GM18861 (cell line): Measurements from ENCODE around the gene CARD6.
"Not testable (repeated sequence)": the region's sequence is repeated elsewhere in the genome, so short reads cannot be mapped to it uniquely, and the experiment has no call there.

Experiments used
- ATAC-seq: cut with Tn5 transposase; IDR thresholded peaks from one replicate; pipeline ENCODE4 v1.9.1; 2021; ENCODE audit not compliant: unreplicated experiment

CARD6 gene, protein sequence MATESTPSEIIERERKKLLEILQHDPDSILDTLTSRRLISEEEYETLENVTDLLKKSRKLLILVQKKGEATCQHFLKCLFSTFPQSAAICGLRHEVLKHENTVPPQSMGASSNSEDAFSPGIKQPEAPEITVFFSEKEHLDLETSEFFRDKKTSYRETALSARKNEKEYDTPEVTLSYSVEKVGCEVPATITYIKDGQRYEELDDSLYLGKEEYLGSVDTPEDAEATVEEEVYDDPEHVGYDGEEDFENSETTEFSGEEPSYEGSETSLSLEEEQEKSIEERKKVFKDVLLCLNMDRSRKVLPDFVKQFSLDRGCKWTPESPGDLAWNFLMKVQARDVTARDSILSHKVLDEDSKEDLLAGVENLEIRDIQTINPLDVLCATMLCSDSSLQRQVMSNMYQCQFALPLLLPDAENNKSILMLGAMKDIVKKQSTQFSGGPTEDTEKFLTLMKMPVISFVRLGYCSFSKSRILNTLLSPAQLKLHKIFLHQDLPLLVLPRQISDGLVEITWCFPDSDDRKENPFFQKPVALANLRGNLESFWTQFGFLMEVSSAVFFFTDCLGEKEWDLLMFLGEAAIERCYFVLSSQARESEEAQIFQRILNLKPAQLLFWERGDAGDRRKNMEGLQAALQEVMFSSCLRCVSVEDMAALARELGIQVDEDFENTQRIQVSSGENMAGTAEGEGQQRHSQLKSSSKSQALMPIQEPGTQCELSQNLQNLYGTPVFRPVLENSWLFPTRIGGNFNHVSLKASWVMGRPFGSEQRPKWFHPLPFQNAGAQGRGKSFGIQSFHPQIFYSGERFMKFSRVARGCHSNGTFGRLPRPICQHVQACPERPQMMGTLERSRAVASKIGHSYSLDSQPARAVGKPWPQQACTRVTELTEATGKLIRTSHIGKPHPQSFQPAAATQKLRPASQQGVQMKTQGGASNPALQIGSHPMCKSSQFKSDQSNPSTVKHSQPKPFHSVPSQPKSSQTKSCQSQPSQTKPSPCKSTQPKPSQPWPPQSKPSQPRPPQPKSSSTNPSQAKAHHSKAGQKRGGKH

GRCh38 chr5:40841068-40841805 is at the start of gene CARD6:
TSS of gene CARD6 (plus strand) at chr5:40841367. CDS start at chr5:40841383, 16 bp downstream.
- ATAC-seq, result no peak

GRCh38 chr5:40791715-40792139 is 49.4 kb upstream of the CARD6 start:
- ATAC-seq, result no peak

DNA sequence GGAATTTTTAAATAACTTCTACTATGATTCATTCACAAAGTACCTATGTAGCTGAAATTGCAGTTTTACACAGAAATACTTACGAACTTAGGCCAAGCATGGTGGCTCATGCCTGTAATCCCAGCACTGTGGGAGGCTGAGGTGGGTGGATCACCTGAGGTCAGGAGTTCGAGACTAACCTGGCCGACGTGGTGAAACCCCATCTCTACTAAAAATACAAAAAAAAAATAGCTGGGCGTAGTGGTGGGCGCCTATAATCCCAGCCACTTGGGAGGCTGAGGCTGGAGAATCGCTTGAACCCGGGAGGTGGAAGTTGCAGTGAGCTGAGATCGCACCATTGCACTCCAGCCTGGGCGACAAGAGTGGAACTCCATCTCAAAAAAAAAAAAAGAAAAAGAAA is 48.5 kb upstream of the CARD6 start:
- ATAC-seq, result not testable (repeated sequence)

DNA sequence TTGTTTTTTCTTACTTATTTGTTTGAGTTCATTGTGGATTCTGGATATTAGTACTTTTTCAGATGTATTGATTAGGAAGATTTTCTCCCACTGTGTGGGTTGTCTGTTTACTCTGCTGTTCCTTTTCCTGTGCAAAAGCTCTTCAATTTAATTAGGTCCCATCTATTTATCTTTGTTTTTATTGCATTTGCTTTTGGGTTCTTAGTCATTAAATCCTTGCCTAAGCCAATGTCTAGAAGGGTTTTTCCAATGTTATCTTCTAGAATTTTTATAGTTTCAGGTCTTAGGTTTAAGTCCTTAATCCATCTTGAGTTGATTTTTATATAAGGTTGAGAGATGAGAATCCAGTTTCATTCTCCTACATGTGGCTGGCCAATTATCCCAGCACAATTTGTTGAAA is 46.8 kb upstream of the CARD6 start:
- ATAC-seq, result not testable (repeated sequence)

DNA sequence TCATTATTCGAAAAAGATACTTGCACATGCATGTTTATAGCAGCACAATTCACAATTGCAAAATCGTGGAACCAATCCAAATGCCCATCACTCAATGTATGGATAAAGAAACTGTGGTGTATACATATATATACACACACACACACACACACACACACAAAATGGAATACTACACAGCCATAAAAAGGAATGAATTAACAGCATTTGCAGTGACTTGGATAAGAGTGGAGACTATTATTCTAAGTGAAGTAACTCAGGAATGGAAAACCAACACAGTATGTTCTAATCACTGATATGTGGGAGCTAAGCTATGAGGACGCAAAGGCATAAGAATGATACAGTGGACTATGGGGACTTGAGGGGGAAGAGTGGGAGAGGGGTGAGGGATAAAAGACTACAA is 46.3 kb upstream of the CARD6 start:
- not testable (repeated sequence) for ATAC-seq

DNA sequence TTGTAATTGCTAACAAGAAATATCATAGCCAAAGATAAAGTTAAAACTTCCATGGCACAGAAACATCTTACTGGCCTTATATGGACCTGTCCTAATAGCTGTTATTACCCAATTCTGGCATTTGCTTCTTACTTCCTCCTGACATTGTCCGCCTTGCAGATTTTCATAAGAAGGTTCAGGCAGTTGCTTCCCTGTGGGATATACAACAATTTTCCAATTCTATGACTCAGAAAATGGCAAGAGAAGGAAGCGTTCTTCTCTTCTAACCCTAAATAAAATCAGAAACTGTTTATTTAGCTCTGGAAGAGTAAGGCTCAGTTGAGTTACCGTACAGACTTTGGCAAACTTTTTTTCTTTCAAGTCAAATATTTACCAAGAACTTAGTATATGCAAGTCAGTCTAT is 44.7 kb upstream of the CARD6 start:
- ATAC-seq, result no peak

DNA sequence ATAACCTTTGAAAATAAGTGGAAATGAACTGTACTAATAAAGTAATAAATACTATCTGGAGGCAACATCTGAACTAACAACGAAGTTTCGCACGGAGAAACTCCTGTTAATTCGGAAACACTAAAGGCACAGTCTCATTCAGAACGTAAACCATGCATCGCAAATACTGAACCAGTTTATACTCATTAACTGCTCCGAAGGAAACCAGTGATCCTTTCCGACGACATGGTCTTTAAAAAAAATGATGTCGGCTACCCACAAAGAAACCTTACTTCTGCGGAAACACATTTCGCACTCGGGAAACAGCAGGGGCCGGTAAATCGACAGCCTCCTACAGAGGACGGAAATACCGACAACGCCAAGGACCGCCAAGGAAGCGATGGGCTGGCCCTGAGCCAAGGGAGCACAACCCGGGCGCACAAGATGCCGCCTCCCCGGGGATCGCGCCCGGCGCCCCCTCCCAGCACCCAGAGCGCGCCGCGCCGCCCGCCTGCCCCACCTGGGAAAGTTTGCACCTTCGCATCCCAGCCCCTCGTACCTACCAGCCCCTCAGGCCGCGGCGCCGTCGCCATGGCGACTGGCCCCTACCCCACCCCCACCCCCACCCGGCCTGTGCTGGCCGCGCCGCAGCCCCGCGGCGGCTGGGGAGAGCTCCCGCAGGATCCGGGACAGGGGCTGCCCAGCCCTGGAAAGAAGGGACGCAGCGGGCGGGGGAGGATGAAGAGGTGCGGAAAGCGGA is 43.7 kb upstream of the CARD6 start:
- peak; percentile 24 for ATAC-seq

DNA sequence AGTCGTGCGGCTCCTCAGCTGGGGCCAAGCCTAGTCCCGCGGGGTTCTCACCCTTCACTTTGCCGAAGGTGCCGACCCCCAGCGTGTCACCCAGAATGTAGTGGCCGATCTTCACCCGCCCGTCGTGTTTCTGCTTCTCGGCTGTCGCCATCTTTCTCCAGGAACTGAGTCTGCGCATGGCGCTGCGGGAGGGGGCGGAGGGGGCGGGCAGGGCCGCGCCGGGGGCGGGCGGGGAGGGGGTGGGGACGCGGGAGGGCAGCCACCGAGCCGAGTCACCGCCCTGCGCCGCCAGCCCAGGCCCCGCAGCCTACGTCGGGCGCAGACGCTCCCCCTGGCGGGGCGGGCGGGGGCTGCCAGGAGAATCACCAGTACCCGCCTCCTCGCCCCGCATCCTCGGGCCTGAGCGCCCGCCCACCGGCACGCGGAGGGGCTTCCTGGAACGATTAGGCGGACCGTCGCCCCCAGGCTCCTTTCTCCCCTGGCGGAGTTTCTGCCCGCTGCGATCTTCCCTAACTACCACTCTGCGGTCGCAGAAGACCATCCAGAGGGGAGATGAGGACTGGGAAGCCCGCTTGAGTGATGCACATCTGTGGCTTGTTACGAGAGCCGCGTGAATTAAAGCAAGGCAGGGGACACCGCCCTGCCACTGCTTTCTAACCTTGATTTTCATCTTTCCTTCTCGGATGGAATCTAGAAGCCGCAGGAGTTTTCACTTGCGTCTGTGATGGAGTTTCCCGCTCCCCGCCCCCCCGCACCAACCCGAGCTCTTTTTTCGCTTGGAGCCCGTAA is 43.0 kb upstream of the CARD6 start, which contains the start of gene PRKAA1:
PRKAA1 (minus strand) TSS at position 363 of the 789 bp plus-strand sequence; CDS start at position 178, 185 bp downstream.
- ATAC-seq, result peak; percentile 94

DNA sequence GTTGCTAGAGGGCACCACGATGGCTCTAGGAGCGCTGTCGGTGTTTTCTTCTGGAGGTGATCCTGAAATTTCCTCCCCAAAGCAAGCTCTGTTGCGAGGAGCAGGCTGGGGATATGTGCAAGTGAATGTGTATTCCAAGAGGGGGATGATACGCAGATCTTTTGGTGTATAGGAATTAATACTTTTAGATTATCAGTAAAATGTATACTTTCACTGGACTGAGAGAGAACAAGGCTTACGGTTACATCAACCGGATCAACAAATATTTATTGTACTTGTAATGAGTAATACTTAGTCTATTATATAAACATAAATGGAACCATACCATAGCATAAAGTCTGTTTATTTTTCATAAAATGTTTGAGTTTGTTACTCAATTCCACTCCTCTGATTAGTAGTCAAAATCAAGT is 42.4 kb upstream of the CARD6 start:
- peak; percentile 1 for ATAC-seq

DNA sequence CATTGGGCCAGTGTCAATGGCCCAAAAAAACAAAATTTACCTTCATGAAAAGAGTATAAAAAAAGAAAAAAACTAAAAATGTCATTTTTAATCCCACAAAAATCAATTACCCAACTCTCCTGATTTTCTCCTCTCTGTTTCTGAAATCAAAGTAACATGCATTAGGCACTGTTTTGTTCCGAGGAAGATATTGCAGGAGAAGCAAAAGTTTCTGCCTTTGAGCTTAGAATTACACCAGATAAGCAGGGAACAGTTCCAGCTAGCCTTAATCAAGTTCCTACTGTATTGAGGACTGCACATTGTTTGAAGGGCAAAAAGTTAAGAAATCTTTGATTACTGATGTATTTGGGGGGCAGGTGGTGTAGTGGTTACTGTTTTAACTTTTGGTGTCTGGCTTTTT is 41.9 kb upstream of the CARD6 start:
- no peak for ATAC-seq

GRCh38 chr5:40801771-40802562 is 39.2 kb upstream of the CARD6 start:
- ATAC-seq, result no peak

DNA sequence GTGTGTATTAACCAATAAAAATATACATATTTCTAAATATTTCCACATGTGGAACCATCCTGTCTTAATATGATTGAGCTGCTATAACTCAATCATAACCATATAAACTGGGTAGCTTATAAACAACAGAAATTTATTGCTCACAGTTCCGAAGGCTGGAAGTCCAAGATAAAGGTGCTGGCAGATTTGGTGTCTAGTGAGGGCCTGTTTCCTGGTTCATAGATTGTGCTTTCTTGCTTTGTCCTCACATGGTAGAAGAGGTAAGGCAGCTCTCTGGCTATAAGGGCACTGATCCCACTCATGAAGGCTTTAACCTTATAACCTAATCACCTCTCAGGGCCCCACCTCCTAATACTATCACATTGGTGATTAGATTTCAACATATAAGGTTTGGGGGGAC is 29.0 kb upstream of the CARD6 start:
- no peak for ATAC-seq

DNA sequence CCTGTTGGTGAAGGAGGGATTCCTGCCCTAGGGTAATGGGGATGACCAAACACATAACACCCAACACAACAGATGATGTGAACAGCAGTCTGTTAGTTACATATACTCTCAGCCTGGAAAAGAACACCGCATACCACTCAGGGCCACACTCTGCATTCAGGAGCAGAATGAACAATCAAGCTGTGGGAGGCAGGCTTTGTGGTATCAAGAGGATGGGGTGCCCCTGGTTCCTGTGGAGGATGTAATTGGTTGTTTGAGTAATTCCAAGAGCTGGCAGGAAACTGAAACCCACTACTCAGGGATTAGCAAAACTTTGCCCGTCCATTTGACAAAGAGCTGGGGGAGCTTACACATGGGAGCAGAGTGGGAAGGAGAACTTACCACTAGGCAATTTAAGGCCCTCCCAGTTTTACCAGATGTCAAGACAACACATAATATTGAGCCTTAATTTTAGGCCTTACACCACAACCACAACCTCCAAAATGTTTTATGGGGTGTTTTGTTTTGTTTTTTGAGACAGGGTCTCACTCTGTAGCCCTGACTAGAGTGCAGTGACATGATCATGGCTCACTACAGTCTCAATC is 27.4 kb upstream of the CARD6 start:
- no peak for ATAC-seq

GRCh38 chr5:40823459-40823858 is 17.7 kb upstream of the CARD6 start:
- ATAC-seq, result no peak

GRCh38 chr5:40825461-40826043 is 15.6 kb upstream of the CARD6 start:
- not testable (repeated sequence) for ATAC-seq

DNA sequence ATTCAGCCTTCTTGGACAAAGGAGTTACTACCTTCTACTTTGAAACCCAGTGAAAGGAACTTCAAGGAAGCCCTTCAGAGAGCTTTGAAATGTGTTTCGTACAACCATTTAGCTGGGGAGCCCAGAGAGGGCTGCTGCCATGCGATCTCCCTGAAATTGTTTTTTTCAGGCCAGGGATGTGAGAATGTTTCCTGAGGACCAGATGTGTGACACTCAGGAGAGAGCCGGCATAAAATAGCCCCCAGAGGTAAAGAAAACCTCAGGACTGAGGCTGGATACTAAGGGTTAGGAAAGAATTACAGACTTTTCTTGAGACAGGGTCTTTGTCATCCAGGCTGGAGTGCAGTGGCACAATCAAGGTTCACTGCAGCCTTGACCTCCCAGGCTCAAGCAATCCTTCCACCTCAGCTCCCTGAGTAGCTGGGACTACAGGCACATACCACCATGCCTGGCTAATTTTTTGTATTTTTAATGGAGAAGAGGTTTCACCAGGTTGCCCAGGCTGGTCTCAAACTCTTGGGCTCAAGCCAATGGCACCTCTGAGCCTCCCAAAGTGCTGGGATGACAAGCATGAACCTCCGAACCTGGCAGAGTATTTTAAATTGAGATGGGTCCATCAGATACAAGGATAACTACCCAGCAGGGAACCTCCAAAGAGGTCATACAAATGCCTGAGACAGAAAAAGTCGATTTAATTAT is 14.5 kb upstream of the CARD6 start:
- no peak for ATAC-seq
